ENCODE measurements around the gene OR6C68.

DNA sequence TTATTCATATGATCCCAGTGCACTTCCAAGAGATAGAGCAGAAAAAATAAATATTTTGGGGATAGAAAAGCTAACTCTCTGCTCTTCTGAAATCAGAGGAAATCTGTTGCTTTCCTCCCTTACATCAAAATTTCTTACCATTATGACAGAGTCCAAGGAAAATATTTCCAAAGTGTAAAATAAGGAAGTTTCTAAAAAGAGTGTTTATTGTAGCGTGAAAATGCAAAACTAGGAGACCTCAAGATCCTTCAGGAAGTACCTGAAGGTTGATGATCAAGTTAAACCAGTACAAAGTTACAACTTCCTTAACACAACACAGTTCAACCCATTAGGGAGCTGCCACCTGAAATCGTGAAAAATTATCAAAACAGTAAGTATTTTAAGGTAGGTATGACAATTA, 48.4 kb upstream of the OR6C68 start, which contains the start of gene OR6C2:
- TF ChIP-seq POLR2A (IDR thresholded peaks at IDR 0.05) = no peak
- TF ChIP-seq, protein P1, sequence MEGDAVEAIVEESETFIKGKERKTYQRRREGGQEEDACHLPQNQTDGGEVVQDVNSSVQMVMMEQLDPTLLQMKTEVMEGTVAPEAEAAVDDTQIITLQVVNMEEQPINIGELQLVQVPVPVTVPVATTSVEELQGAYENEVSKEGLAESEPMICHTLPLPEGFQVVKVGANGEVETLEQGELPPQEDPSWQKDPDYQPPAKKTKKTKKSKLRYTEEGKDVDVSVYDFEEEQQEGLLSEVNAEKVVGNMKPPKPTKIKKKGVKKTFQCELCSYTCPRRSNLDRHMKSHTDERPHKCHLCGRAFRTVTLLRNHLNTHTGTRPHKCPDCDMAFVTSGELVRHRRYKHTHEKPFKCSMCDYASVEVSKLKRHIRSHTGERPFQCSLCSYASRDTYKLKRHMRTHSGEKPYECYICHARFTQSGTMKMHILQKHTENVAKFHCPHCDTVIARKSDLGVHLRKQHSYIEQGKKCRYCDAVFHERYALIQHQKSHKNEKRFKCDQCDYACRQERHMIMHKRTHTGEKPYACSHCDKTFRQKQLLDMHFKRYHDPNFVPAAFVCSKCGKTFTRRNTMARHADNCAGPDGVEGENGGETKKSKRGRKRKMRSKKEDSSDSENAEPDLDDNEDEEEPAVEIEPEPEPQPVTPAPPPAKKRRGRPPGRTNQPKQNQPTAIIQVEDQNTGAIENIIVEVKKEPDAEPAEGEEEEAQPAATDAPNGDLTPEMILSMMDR (IDR thresholded peaks at IDR 0.05) = no peak

All from right lobe of liver (tissue), 4 donors.